HepG2 (cell line): ENCODE data around the gene IRF1. TPM values are rescaled to one million over a fixed set of nuclear protein-coding genes. Genes with fewer than 3 reads are reported as not detected.
A peak's percentile ranks its signal among the peaks of the same experiment; 100 is the strongest.

Source experiments
- BORCS8-MEF2B ChIP-seq: sonication (generic); formaldehyde crosslinking; IDR thresholded peaks from 2 replicates; pipeline ENCODE4 v1.8.0; 2022; ENCODE audit warnings: mild to moderate bottlenecking, missing genetic modification reagents
- CEBPB ChIP-seq: IDR thresholded peaks from 2 replicates; pipeline ENCODE4 v1.6.1; 2011; ENCODE audit warnings: low read depth, low read length, improper control_type of control experiment, borderline replicate concordance
- DR1 ChIP-seq: sonication (generic); formaldehyde crosslinking; IDR thresholded peaks from 2 replicates; pipeline ENCODE4 v1.8.0; 2021; ENCODE audit warnings: mild to moderate bottlenecking, missing genetic modification reagents, inconsistent platforms
- EP300 ChIP-seq, 3 experiments: sonication (generic) in 1 of 3; formaldehyde crosslinking in 1 of 3; IDR thresholded peaks; 2 replicates each; pipeline versions ENCODE4 v1.5.1 to v1.6.1; 2011 to 2020; ENCODE audit warnings: low read depth in 2 of 3, low read length in 2 of 3, borderline replicate concordance in 1 of 3, improper control_type of control experiment in 1 of 3, mild to moderate bottlenecking in 1 of 3, missing genetic modification reagents in 1 of 3, moderate library complexity in 1 of 3
- FOSL2 ChIP-seq: sonication (generic); formaldehyde crosslinking; IDR thresholded peaks from 2 replicates; pipeline ENCODE4 v1.4.0; 2020; ENCODE audit warnings: missing genetic modification reagents
- GFI1 ChIP-seq: sonication (generic); formaldehyde crosslinking; IDR thresholded peaks from 2 replicates; pipeline ENCODE4 v1.5.0; 2020; ENCODE audit warnings: missing genetic modification reagents, mild to moderate bottlenecking, borderline replicate concordance
- HNRNPK ChIP-seq: fragments of 200-400 bp; formaldehyde crosslinking; IDR thresholded peaks from 2 replicates; pipeline ENCODE4 v1.6.1; 2018; ENCODE audit warnings: low read length, low read depth, moderate library complexity, mild to moderate bottlenecking; ENCODE audit not compliant: poor library complexity, severe bottlenecking
- KDM2A ChIP-seq: sonication (generic); formaldehyde crosslinking; IDR thresholded peaks from 2 replicates; pipeline ENCODE4 v1.4.0; 2020; ENCODE audit warnings: low read depth, missing genetic modification reagents, borderline replicate concordance
- KLF9 ChIP-seq: IDR thresholded peaks from 2 replicates; pipeline ENCODE4 v1.6.1; 2016; ENCODE audit warnings: low read depth
- MBNL3 ChIP-seq: fragments of 250-450 bp; sonication (Bioruptor Pico); conservative IDR thresholded peaks from 2 replicates; pipeline ENCODE4 v1.8.0; 2022; ENCODE audit warnings: mild to moderate bottlenecking, inconsistent platforms
- MEIS1 ChIP-seq: sonication (generic); formaldehyde crosslinking; IDR thresholded peaks from 2 replicates; pipeline ENCODE4 v1.9.0; 2021; ENCODE audit warnings: mild to moderate bottlenecking, missing genetic modification reagents, moderate library complexity, borderline replicate concordance
- REL ChIP-seq: sonication (generic); formaldehyde crosslinking; conservative IDR thresholded peaks from 2 replicates; pipeline ENCODE4 v1.8.0; 2022; ENCODE audit warnings: mild to moderate bottlenecking, missing genetic modification reagents, moderate library complexity
- SKI ChIP-seq: fragments of 450-650 bp; IDR thresholded peaks from one replicate; pipeline ENCODE4 v1.6.1; 2018; ENCODE audit warnings: mild to moderate bottlenecking; ENCODE audit not compliant: partially characterized antibody
- ZKSCAN8 ChIP-seq: IDR thresholded peaks from 2 replicates; pipeline ENCODE4 v1.6.1; 2016; ENCODE audit warnings: borderline replicate concordance, missing genetic modification reagents, missing compliant biosample characterization
- ZMYM4 ChIP-seq: sonication (generic); formaldehyde crosslinking; IDR thresholded peaks from 2 replicates; pipeline ENCODE4 v1.8.1; 2023; ENCODE audit warnings: mild to moderate bottlenecking, missing genetic modification reagents
- ZNF124 ChIP-seq: sonication (generic); formaldehyde crosslinking; IDR thresholded peaks from 2 replicates; pipeline ENCODE4 v1.4.0; 2020; ENCODE audit warnings: missing genetic modification reagents
- ZNF224 ChIP-seq: sonication (generic); formaldehyde crosslinking; IDR thresholded peaks from 2 replicates; pipeline ENCODE4 v1.5.0; 2020; ENCODE audit warnings: mild to moderate bottlenecking, missing genetic modification reagents
- ZNF230 ChIP-seq: sonication (generic); formaldehyde crosslinking; IDR thresholded peaks from 2 replicates; pipeline ENCODE4 v1.4.0; 2020; ENCODE audit warnings: mild to moderate bottlenecking, missing genetic modification reagents
- ZNF33B ChIP-seq: sonication (generic); formaldehyde crosslinking; IDR thresholded peaks from 2 replicates; pipeline ENCODE4 v1.5.1; 2020; ENCODE audit warnings: mild to moderate bottlenecking, missing genetic modification reagents
- ZNF432 ChIP-seq: sonication (generic); formaldehyde crosslinking; IDR thresholded peaks from 2 replicates; pipeline ENCODE4 v1.5.0; 2020; ENCODE audit warnings: missing genetic modification reagents, mild to moderate bottlenecking, borderline replicate concordance
- polyA plus RNA-seq, 8 experiments: library from polyadenylated mRNA; depleted of rRNA in 3 of 8; stranded (reverse) in 7 of 8; unstranded in 1 of 8; fragments of >200 nt; fragmentation: Illumina TruSeq in 4 of 8; extraction: Trizol in 4 of 8; gene quantifications; 2 replicates each; pipeline versions ENCODE4 v1.2.1 to v1.2.3, GENCODE V29; 2011 to 2016; ENCODE audit warnings: low read depth in 4 of 8, missing spikeins in 1 of 8, mixed read lengths in 1 of 8; ENCODE audit not compliant: insufficient read depth in 1 of 8
- total RNA-seq, 5 experiments: library from RNA; depleted of rRNA; stranded (reverse); fragments of >200 nt; fragmentation: Illumina TruSeq; extraction: Trizol; gene quantifications; 2 replicates each; pipeline ENCODE4 v1.2.3, GENCODE V29; 2016; ENCODE audit warnings: low read depth in 1 of 5
- TF ChIP-seq, protein P1 (sequence below): sonication (generic); formaldehyde crosslinking; IDR thresholded peaks from 2 replicates; pipeline ENCODE4 v1.8.1; 2022; ENCODE audit warnings: low read depth, mild to moderate bottlenecking, missing genetic modification reagents
- TF ChIP-seq, protein P2 (sequence below): sonication (generic); formaldehyde crosslinking; IDR thresholded peaks from 2 replicates; pipeline ENCODE4 v1.8.0; 2022; ENCODE audit warnings: mild to moderate bottlenecking, missing genetic modification reagents, moderate library complexity
- TF ChIP-seq, protein P3 (sequence below): sonication (generic); formaldehyde crosslinking; IDR thresholded peaks from 2 replicates; pipeline ENCODE4 v1.5.0; 2020; ENCODE audit warnings: missing genetic modification reagents, mild to moderate bottlenecking, borderline replicate concordance
- TF ChIP-seq, protein P4 (sequence below): IDR thresholded peaks from 2 replicates; pipeline ENCODE4 v1.6.1; 2016; ENCODE audit warnings: missing genetic modification reagents, missing compliant biosample characterization

The IRF1 gene
- total and polyA plus RNA-seq, 2 of the 13 experiments (the other 11 are each of a cell fraction or from before 2014, with no cell fraction given), result 4.1 to 8.8 TPM

DNA sequence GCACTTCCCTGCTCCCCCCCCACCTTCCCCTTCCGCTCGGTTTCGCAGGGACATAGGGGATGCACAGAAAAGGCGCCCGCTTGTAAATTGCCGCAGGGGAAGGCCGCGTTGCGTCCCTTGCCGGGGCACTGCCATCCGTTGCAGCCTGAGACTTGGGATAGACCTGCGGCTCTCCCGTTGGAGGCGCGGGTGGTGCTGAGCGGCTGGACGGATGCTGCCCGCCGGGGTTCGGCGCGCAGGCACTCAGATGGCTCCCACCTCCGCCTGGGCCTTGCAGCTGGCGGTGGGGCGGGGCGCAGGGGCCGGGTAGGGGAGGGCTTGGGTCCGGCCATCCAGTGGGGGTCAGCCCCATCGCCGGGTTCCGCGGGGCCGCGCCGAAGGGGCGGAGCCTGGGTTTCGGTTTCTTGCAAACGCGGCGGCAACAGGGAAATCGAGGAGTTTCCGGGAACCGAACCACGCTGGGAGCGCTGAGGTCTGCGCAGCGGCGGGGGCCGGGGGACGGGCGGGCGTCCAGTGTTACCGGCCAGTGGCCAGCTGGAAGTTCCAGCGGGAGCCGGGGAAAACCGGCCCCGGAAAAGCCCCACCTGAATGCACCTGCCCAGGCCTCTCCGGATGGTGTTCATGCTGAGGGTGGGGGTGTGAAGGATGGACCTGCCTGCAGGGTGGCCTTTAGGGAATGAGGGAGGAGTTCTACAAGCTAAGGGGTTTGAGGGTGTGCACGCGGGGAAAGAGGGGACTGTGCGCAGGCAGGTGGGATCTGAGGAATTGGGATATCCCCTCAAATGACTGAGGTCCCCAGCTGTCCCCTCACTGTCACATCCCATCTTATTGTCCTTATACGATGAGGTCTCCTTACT lies 6.3 kb upstream of the IRF1 start (continued):
- TF ChIP-seq, protein P1, sequence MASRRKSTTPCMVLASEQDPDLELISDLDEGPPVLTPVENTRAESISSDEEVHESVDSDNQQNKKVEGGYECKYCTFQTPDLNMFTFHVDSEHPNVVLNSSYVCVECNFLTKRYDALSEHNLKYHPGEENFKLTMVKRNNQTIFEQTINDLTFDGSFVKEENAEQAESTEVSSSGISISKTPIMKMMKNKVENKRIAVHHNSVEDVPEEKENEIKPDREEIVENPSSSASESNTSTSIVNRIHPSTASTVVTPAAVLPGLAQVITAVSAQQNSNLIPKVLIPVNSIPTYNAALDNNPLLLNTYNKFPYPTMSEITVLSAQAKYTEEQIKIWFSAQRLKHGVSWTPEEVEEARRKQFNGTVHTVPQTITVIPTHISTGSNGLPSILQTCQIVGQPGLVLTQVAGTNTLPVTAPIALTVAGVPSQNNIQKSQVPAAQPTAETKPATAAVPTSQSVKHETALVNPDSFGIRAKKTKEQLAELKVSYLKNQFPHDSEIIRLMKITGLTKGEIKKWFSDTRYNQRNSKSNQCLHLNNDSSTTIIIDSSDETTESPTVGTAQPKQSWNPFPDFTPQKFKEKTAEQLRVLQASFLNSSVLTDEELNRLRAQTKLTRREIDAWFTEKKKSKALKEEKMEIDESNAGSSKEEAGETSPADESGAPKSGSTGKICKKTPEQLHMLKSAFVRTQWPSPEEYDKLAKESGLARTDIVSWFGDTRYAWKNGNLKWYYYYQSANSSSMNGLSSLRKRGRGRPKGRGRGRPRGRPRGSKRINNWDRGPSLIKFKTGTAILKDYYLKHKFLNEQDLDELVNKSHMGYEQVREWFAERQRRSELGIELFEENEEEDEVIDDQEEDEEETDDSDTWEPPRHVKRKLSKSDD, result no peak; the same call in 1 of the 2 replicates
- TF ChIP-seq ZNF432 (CRISPR knock-in tag), result no peak
- TF ChIP-seq SKI, result no peak
- TF ChIP-seq, protein P2, sequence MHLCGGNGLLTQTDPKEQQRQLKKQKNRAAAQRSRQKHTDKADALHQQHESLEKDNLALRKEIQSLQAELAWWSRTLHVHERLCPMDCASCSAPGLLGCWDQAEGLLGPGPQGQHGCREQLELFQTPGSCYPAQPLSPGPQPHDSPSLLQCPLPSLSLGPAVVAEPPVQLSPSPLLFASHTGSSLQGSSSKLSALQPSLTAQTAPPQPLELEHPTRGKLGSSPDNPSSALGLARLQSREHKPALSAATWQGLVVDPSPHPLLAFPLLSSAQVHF (CRISPR knock-in tag), result peak; percentile 55; the same call in 1 of the 2 replicates
- TF ChIP-seq HNRNPK, result no peak
- peak; percentile 21; the same call in 1 of the 2 replicates for TF ChIP-seq MEIS1
- no peak for TF ChIP-seq DR1
- peak; percentile 52; the same call in 1 of the 2 replicates for TF ChIP-seq ZMYM4 (CRISPR knock-in tag)
- no peak for TF ChIP-seq GFI1 (CRISPR knock-in tag)
- no peak for TF ChIP-seq ZNF124 (CRISPR knock-in tag)
- TF ChIP-seq KLF9, result no peak
- no peak for TF ChIP-seq FOSL2
- peak; percentile 60; the same call in 1 of the 2 replicates for TF ChIP-seq BORCS8-MEF2B (CRISPR knock-in tag)
- no peak for TF ChIP-seq CEBPB
- TF ChIP-seq EP300 (IDR thresholded peaks at IDR 0.05; ENCODE audit: low read depth in 2 of 2, low read length in 2 of 2), result 0 out of 4 replicates have a peak, but pooled peaks of 1 of the 2 experiments have one; percentile 20
- no peak for TF ChIP-seq EP300 (CRISPR knock-in tag; IDR thresholded peaks at IDR 0.05; ENCODE audit: borderline replicate concordance)
- peak; percentile 79 for TF ChIP-seq ZNF230 (CRISPR knock-in tag)
- TF ChIP-seq MBNL3 (CRISPR knock-in tag), result no peak
- peak; percentile 58 for TF ChIP-seq KDM2A (CRISPR knock-in tag)
- TF ChIP-seq ZNF33B (CRISPR knock-in tag), result no peak; the same call in 1 of the 2 replicates
- TF ChIP-seq ZNF224 (CRISPR knock-in tag), result no peak
- no peak for TF ChIP-seq REL (CRISPR knock-in tag)
- TF ChIP-seq, protein P3, sequence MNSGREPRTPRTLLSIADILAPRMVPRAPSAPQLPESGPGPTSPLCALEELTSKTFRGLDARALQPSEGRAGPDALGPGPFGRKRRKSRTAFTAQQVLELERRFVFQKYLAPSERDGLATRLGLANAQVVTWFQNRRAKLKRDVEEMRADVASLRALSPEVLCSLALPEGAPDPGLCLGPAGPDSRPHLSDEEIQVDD, result no peak
- TF ChIP-seq, protein P4, sequence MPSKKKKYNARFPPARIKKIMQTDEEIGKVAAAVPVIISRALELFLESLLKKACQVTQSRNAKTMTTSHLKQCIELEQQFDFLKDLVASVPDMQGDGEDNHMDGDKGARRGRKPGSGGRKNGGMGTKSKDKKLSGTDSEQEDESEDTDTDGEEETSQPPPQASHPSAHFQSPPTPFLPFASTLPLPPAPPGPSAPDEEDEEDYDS (CRISPR knock-in tag), result no peak
- TF ChIP-seq ZKSCAN8 (CRISPR knock-in tag), result no peak
